ENCODE measurements around the gene ACTL6B. TPM values are rescaled to one million over a fixed set of nuclear protein-coding genes. Genes with fewer than 3 reads are reported as not detected.

ACTL6B gene
- total and polyA plus RNA-seq, 8 donors: 0.23 to 7.7 (median 0.62) TPM

DNA sequence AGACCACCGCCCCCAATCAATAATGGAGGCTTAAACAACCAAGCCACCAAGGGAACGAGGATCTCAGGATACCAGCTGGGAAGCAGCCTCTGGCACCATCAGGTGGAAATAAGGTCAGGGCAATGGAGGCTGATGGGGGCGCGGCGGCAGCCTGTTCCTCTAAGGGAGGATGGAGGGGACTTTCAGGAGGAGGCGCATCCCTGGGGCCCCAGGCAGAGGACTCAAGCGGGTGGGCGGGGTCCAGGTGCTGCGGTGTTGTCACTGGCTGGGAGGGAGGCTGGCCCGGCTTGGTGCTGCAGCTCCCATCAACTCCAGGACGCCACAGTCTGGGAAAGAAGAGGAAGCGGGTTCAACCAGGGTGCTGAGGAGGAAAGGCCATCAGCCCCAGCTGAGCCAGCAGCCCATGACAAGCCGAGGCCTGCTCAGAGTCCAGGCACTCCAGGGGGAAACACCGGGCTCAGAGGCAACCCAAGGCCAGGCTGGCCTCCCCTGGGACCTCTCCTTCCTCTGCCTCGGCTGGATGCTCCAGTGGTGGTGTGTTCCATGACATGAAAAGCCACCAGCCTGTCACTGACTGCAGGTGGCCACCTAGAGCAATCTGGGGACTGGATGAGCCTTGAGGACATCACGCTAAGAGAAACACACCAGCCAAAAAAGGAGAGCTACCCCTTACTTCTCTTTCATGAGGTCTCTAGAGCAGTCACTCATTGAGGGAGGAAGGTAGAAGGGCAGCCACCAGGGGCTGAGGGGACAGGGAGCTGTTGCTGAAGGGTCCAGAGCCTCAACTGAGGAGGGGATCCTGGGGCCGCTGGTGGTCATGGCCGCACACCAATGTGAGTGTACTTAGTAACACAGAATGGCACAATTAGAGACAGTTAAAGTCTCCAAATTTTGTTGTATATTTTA lies 33.2 kb upstream of the ACTL6B start:
- TF ChIP-seq, protein P1, sequence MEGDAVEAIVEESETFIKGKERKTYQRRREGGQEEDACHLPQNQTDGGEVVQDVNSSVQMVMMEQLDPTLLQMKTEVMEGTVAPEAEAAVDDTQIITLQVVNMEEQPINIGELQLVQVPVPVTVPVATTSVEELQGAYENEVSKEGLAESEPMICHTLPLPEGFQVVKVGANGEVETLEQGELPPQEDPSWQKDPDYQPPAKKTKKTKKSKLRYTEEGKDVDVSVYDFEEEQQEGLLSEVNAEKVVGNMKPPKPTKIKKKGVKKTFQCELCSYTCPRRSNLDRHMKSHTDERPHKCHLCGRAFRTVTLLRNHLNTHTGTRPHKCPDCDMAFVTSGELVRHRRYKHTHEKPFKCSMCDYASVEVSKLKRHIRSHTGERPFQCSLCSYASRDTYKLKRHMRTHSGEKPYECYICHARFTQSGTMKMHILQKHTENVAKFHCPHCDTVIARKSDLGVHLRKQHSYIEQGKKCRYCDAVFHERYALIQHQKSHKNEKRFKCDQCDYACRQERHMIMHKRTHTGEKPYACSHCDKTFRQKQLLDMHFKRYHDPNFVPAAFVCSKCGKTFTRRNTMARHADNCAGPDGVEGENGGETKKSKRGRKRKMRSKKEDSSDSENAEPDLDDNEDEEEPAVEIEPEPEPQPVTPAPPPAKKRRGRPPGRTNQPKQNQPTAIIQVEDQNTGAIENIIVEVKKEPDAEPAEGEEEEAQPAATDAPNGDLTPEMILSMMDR (IDR thresholded peaks at IDR 0.05): no peak
- peaks cover 10 to 17% (median 14%) of the 10 kb centered on the region in 3 donors for H3K4me1 ChIP-seq
- FAIRE-seq: no peak
- 83 to 87% methylated on average over 17 to 18 of the region's 18 CpGs for WGBS, 2 donors
- H3K27me3 ChIP-seq: no peaks in the 10 kb centered on the region
- intact Hi-C loops (cut with DNase I): loop anchor here in 2 of 3 donors (2.0 to 10.0 kb wide), 4 partner anchors 13 to 225 kb away; partner anchors contain the start of gene SPACDR (in 1 of the 2)
- H3K36me3 ChIP-seq: peaks cover 0 to 39% (median 28%) of the 10 kb centered on the region in 3 donors
- no peaks in the 10 kb centered on the region for H3K9me3 ChIP-seq
- H3K27ac ChIP-seq: no peak overlapping the region
- no peak for ATAC-seq
- H3K4me3 ChIP-seq: no peak overlapping the region
- peak in 1 of 6 donors; percentile 56 for DNase-seq

DNA sequence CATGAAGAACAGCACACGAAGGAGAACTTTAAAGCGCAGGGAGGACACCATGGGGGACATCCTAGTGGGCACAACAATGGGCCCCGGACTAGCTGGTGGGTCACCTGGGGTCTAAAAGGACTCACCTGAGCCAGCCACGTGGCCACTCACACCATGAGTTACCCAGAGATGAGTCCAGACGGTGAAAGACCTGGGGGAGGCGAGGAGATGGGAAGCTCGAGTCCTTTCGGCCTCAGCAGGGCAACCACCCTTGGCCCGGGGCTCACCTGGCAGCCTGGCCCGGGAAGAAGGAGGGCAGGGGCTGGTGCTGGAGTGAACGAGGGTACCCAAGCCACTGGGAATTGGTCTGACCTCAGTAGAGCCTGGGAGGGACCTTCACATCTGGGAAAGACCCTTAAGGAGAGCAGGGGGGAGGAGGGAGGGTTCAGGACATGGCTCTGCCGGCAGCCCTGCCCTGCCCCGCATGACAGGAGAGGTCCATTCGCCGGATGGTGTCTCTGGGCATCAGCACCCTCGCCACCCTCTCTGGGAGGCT lies 32.1 kb upstream of the ACTL6B start:
- H3K27ac ChIP-seq: no peak overlapping the region
- no peaks in the 10 kb centered on the region for H3K9me3 ChIP-seq
- H3K4me1 ChIP-seq: peaks cover 10 to 17% (median 14%) of the 10 kb centered on the region in 3 donors
- H3K4me3 ChIP-seq: no peak overlapping the region
- FAIRE-seq: no peak
- no peak for ATAC-seq
- H3K36me3 ChIP-seq: peaks cover 0 to 49% (median 34%) of the 10 kb centered on the region in 3 donors
- intact Hi-C loops (cut with DNase I): loop anchor here in 1 of 3 donors (10.0 kb wide), 2 partner anchors 124 to 224 kb away; partner anchors contain the start of gene SPACDR
- 79 to 84% methylated on average over 16 of the region's 16 CpGs for WGBS, 2 donors
- TF ChIP-seq, protein P1 (IDR thresholded peaks at IDR 0.05): no peak
- H3K27me3 ChIP-seq: no peaks in the 10 kb centered on the region
- DNase-seq: no peak

DNA sequence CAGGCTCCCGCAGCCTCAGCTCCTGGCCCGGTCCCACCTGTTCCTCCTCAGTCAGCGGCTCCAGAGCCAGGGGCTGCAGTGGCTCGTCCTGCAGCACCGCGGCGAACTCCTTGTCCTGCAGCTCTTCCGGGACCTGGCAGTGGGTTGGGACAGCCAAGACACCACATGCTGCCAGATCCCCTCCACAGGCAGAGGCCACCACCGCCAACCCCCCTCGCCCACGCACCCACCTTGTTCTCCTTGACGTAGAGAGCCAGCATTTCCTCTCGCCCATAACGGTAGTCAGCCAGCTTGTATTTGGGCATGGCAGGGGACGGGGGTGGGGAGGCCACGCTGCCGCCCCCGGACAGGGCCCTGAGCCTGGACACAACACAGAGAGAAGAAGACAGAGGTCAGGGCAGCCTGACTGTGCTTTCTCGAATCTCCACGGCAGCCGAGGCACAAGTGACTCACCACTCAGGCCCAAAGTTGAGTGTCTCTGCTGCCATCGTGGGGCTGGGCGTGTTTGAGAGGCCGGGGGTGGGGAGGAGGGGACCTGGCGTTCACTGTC lies 31.6 kb upstream of the ACTL6B start:
- Histone ChIP-seq H3K9me3 (no peaks in the 10 kb centered on the region), H3K36me3 (peaks cover 0 to 55% (median 38%) of the 10 kb centered on the region in 3 donors), H3K27me3 (no peaks in the 10 kb centered on the region), H3K4me1 (peaks cover 10 to 15% (median 14%) of the 10 kb centered on the region in 3 donors), H3K4me3 (no peak overlapping the region), H3K27ac (no peak overlapping the region)
- TF ChIP-seq, protein P1 (IDR thresholded peaks at IDR 0.05): no peak
- WGBS, 2 donors: 81 to 85% methylated on average over 25 of the region's 25 CpGs
- DNase-seq: no peak
- intact Hi-C loops (cut with DNase I): loop anchor here in 1 of 3 donors (10.0 kb wide), 2 partner anchors 123 to 223 kb away; partner anchors contain the start of gene SPACDR
- no peak for ATAC-seq
- no peak for FAIRE-seq

DNA sequence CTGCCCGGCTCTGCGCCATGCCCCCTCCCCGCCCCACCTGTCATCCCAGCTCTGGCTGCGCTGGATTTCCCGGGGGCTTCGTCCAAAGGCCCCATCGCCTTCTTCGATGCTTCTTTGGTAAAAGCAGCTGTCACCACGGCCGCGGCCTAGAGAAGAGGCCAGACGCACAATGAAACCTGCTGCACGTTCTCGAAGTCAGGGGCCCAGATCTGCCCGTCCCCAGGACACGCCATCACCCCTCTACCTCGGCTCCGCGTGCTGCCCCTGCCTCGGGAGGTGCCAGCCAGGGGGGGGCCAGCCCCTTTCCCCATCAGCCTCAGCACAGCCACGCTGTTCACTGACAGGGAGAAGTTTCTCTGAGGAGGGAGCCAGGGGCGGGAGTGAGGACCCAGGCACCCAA lies 31.0 kb upstream of the ACTL6B start:
- DNase-seq (peak in 2 of 6 donors; percentile 50 to 68), FAIRE-seq (no peak), ATAC-seq (no peak)
- 88 to 95% methylated on average over 19 to 22 of the region's 22 CpGs for WGBS, 2 donors
- H3K4me1 ChIP-seq: peaks cover 6 to 10% (median 9%) of the 10 kb centered on the region in 3 donors
- intact Hi-C loops (cut with DNase I): loop anchor here in 1 of 3 donors (10.0 kb wide), 2 partner anchors 122 to 222 kb away; partner anchors contain the start of gene SPACDR
- H3K36me3 ChIP-seq: peaks cover 0 to 61% (median 44%) of the 10 kb centered on the region in 3 donors
- TF ChIP-seq, protein P1 (IDR thresholded peaks at IDR 0.05): no peak
- H3K27me3 ChIP-seq: no peaks in the 10 kb centered on the region
- no peak overlapping the region for H3K27ac ChIP-seq
- no peaks in the 10 kb centered on the region for H3K9me3 ChIP-seq
- H3K4me3 ChIP-seq: no peak overlapping the region
